Smooth muscle cell of the brain vasculature (primary cell): ENCODE measurements around the gene PRPF18.
A peak's percentile ranks its signal among the peaks of the same experiment; 100 is the strongest.

ENCODE experiments used
- DNase-seq: peaks from one replicate; pipeline ENCODE4 v3.0.0-alpha.2; 2012; ENCODE audit warnings: low read depth, low spot score

PRPF18 gene

DNA sequence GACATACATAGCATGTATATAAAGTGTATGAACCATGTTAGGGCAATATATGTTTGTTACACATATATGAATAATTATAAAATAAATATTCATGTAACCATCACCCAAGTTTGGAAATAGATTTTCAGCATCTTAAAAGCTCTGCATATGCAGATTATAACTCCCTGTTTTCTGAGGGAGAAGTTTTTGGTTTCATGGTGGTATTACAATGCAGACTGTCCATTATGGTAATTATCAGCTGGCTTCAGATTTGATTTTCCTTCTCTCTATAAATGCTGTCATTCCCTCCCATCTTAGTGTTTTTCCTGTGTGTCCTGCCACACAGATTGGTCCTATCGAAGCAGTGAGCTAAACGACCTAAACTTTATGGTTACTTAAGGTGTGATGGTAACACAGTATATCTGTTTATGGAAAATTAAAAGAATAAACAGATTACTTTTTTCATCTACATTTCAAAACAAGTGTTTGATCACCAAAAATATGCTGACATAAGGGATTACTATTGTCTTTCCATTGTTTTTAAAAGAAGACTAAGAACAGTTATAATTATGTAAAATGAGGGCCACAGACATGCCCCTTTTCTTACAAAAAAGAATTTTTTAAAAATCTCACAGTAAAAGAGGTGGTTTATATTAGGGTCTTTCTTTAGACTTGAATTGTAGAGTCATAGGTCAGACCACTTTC, 17.7 kb downstream of the PRPF18 start:
- DNase-seq, result no peak

DNA sequence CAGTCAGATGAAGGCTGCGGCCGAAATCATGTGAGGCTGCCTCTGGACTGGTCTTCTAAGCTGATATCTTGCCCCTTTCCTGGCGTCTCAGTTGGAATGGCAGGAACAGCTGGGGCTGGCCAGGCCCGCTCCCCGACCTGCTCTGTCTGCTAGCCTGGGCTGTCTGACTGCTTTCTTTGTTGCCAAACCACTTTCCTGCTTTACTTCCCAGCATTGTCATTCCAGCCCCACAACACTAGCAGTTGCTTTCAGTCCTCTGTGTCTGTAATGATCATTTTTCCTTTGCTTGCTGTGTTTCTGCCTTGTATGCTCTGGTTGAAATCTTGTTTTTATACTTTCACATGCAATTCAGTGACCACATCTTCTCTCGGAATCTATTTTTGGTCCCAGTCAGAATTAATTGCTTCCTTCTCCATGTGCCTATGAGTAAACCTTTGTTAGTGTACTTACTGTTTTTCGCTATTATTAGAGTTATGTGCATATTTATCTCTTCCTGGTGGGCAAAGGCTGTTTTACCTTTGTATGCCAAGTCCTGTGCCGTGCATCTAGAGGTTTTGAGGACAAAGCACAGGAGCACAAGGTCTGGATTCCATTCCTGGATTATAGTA, 21.6 kb downstream of the PRPF18 start:
- no peak for DNase-seq

DNA sequence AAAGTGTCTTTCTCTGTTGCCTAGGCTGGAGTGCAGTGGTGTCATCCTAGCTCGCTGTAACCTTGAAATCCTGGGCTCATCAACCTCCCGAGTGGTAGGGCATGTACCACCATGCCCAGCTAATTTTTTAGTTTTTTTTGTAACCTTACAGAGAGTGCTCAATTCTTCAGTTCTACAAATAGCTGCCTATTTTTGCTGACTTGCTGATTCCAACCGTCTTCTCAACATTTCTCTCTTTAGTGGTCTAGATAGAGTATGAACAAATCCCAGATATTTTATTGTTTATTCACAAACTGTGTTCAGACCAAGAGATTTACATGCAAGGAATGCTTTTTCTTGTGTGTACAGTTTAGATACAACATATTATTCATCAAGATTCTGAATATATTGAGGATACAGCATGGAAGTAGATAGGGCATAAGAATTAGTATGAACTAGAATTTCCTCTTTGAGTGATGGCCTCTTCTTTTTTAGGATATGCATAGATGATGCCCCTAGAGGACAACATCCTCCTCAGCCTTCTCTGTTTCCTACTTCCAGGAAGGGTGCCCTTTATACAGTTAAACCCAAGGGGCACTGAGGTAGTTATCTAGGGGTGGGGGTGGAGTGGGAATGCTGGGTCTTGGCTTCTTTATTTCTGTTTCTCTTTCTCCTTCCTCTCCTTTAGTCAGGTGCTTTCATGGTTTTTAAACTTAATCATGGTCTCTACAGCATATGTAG, 26.0 kb downstream of the PRPF18 start:
- no peak for DNase-seq

DNA sequence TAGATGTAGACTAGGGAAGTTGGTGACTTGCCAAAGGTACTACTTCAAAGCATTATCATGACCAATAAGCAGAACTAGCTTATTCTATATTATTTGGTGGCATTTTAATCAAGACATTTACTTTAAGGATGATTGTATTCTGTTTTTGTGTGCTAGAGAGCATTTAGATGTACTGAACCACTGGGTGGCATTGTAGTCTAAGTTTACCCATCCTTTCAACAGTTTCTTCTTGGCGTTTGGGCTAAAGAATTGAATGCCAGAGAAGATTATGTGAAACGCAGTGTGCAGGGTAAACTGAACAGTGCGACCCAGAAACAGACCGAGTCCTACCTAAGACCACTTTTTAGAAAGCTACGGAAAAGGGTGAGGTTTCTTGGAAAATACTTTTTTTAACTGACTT, 26.8 kb downstream of the PRPF18 start:
- no peak for DNase-seq

DNA sequence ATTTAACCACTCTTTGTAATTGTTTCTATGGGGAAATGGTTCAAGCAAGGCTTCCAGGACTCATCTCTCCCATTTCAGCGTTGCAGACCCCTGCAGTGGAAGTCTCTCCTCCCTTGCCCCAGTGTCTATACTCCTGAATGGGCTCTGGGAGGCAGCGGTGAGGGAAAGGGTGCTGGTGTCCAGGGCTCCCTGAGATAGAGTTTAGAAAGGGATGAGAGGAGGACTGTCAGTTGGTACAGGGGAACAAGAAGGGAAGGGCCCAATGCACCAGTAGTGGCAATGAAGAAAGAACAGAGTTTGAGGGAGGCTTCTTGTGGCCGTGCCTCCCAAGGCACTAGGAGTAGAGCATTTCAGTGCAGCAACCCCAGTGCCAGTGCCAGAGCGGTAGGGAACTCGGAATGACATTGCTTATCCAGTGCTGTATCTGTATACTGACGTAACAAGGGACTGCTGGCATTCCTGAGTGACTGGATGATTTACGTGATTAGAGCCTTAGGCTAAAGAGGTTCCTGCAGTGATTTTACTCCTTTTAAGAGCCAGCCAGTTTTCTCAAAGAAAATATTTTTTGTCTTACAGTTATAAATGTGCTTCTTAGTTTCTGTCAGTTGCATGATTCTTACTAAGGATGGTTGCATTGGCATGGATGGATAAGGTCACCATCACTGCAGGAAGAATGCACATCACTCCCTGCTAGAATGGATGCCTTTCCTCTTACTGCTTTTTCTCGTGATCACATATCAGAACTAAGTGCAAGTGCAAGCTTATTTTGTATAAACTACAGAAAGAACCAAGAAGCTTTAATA, 28.0 kb downstream of the PRPF18 start:
- no peak for DNase-seq

DNA sequence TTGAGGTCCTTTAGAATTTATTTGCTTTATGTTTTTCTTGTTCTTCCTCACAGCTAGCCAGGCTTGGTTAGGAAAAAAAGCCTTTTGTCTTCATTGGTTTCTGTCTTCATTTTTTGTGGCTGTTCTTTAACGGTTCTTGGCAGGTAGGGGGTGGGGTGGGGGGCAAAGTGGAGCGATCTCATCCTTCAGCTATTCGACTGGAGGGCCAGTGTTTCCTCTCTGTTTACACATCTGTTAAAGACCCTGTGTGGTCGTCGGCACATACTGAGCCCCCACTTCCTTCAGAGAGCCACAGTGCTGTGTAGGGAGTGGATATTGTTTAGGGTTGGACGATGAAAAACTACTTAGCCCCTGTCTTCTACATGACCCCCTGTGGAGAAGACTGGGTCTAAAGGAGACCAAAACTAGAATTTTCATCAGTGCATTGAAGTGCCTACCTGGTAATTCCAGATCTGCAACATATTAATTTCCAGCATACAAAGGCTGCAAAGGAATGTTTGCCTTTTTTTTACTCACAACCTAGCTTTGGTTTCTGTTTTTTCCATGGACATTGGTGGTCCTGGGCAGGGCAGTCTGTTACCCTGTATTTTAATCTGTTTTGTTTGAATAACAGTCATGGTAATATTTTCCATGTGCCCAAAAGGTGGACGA, 29.0 kb downstream of the PRPF18 start:
- no peak for DNase-seq

DNA sequence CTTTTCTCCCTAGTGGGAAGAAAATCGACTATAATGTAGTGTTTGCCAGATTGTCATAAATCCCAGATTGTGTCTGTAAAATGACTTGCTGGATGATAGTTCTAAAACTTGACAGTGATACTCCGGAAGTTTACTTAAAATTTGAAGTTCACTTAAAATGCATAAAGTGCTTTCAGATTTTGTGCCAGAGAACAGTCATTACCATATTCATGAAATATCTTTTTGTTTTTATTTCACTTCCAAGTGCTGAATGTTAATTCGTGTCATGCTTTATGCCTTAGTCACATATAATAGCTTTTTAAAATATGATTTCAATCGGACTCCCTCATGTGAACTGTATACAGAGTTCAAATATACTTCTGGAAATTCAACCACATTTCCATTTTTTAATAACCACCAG, 30.4 kb downstream of the PRPF18 start:
- no peak for DNase-seq

DNA sequence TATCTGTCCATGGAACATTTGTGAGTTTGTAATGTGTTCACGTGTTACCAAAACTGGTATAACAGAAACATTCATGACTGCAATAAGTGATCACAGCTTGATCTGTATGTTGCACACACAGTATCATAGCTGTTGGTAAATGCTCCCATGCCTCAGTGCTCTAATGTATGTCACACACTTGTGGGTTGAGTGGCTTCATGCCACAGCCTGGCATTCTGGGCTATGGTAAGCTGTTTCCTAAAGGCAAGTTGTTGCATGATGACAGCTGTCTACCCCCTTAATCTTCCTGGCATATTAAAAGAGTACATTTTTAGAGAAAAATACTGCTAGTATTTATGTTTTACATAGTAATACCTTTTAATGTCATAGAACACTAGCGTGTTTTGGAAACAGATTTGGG, 35.2 kb downstream of the PRPF18 start:
- DNase-seq, result no peak

DNA sequence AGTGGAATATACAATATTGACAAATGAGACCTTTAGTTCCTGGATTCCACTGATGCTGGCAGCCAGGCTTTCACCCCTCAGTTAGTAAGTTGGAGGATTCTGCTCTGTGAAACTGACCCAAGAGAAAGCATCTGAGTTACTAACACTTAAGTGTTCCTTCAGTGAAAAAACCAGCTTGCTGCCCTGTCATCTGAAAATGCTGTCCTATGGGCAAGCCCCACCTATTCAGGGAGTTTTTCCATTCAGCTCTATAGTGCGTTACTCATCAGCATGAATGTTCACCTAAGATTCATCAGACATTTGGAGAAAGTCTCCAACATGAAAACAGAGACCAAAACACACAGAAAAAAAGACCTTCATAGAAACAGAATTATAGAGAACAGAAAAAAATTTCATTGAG, 37.9 kb downstream of the PRPF18 start:
- DNase-seq, result no peak

DNA sequence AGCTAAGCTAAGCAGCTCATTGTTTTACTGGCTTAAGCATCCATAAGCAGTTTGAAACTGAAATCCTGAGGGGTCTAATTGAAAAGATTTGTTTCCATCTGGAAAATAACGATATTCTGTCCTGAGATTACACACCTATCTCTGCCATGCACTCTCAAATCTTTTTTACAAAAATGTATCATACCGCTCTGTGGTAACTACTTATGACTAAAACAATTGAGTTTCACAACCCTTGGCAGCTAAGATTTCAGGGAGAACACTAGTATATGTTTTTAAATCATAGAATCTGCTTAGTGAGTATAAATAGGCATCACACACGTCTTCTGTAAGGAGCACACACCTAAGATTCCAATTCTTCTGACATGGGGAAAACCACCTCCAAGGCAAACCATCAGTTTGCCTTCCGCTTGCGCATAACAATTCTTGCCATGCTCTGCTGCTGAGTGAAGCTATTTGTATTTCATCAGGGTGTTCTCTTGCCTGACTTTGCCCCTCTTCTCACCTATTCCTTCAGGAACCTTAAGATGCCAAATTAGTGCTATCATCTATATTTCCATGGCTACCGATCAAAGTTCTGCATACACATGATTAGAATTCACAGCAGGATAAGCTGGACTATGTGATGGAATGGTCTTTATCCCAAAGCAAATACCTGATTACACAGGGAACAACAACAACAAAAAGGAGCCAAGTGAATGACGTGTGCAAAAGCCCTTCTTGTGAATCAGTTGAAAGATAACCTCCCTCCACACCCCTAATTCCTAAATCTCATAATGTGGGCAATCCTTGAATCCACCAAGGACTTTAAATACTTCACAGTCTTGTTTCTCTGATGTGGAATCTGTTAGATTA, 40.9 kb downstream of the PRPF18 start:
- no peak for DNase-seq

DNA sequence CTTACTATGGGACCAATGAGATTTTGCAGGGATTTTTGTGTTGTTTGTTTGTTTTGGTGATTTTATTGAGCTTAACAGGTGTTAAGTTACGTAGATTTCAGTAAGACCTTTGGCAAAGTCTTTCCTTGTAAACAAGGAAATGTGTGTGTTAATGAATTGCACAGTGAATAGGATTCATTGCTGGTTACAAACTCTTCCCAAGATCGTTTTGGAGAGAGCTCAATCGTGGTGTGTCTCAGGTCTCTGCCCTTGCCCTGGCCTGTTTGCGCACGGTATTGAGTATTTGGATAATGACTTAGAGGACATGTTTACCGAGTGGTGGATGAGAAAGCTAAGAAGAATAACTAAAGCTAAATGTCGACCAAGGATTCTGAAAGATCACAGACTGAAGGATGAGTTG, 41.9 kb downstream of the PRPF18 start:
- no peak for DNase-seq

DNA sequence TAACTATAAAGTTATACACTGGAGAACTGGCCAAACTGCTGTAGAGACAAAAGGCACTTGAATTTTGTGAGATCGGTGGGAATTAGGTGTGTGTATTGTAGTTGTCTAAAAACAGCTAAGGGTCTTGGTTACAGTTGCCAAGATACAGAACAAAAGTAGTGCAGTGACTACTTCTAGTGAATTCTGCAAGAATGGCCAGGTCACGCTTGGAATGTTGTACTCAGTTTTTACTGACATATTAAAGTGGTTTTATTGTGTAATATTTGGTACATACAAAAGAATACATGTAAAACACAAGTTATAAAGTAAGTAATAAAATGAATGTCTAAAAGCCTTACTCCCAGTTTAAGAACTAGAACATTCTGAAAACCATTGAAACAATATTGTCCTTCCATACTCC, 42.4 kb downstream of the PRPF18 start:
- DNase-seq, result no peak

DNA sequence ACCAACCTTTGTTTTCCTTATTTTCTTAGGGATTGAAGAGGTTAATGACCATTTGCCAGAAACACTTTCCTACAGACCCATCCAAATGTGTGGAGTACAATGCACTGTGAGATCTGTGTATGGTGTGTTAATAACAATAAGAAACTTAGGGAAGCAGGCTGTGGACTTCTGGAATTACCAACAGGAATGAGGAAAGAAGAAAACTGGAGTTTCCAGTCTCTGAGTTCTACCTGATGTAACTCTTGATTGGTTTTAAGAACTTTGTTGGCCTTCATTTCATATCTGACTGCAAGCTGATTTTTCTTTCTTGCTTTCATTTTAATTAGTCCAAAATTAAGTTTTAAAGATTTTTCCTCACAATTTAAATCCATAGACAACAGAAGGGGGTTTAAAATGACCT, 43.5 kb downstream of the PRPF18 start:
- DNase-seq, result no peak

DNA sequence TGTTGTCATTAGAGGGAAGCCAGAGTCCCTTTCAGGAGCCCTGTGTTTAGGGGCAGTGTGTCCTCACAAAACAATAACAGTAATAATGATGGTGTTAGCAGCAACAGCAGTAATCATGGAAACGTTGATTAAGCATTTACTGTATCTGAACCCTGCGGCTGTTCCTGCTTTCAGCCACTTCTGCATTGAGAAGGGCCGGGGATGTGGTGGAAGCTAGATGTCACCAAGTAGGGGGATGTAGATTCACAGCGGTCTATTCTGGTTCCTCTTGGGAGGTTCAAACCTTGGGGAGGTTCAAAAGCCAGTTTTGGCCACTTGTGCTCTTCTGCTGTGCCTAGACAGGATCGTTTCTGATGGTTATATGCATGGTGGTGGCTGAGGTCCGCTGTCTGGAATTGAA, 44.8 kb downstream of the PRPF18 start:
- DNase-seq, result no peak

DNA sequence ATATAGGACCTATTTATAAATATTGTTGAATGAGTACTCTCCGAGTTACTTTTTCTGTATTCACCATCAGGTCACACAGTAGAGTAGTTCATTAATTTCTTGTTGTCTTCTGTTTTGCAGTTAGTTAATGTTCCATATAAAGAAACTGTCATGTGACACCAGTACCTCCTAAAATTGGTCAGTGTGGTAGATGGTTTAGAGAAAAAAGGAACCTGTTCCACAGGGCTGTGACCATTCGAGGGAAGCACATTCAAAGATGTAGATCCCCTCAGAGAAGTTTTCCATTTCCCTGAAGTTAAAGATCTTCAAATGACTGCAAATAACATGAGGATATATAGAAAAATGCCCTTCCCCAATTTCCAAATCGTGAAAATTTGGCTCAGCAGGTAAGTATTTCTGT, 45.7 kb downstream of the PRPF18 start:
- no peak for DNase-seq

DNA sequence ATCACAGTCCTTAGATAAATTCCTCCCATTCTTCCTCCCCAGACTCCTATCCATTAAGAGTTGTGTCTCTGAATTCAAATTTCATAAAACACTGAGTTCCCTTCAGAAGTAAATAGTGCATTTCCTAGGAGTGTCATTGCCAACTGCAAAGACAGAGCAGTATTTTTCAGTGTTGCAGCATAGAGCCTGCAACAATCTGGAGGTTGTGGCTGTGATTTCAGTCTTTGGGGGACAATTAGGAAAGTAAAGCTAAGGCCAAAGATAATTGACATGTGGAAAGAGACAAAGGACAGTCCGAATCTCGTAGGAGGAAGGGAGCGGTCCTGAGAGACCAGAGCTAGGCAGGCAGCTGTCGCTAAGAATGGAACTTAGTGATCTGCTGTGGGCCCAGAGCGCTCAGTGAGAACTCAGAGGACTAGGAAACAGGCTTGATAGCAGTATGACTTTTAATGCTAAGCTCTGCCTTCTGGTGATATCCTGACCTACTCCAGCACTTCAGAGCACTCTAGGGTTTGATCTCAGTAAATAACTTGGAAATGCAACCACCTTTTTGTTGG, 46.2 kb downstream of the PRPF18 start:
- DNase-seq, result no peak

DNA sequence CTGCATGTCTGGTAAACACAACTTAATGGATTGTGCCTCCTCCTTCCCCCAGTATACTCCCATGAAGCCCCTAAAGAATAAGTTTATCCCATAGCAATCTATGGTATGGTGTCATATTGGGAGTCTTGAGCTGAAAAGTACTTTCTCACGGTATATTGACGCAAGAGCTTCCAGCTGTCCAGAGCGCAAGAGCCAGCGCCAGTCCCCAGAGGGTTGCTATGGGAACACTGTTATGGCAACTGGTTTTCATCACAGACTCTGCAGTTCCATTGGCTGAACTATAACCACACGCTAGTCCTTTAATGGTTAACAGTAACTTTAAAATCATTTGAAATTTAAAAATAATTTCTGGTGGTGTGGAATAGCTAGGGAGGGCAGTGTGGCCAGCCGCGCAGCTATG, 46.9 kb downstream of the PRPF18 start:
- peak; percentile 80 for DNase-seq

DNA sequence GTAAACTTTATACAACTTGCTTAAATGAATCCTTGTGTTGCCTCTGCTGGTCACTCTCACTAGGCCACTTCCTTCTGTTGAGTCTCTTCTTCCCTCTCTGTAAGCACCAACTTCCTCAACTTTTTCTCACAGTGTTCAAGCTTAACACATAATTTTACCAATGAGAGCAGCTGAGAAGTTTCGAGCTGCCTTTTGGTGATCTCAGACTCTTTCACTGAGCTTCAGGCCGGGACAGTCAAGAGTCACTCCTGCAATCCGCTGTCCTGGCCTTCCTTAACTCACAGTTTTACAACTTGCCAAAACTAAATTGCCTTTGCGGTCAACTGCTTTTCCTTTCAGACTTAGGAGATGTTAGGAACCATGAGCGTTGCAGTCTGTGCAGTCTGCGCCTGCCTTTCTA, 47.4 kb downstream of the PRPF18 start:
- no peak for DNase-seq

DNA sequence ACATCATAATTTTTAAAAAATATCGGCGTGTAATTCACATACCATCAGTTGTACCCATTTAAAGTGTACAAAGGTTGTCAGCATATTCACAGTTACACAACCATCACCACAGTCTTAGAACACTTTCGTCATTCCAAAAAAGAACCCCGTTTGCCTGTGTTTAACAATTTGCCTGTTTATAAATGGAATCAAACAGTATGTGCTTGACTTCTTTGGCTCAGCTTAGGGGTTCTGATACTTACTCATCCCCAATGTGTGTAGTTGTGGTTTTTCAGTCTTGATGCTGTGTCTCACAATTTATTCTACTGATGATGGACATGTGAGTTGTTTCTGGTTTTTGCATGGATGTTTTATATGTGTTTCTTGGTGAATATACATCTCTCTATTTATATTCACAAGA, 50.0 kb downstream of the PRPF18 start:
- DNase-seq, result no peak

DNA sequence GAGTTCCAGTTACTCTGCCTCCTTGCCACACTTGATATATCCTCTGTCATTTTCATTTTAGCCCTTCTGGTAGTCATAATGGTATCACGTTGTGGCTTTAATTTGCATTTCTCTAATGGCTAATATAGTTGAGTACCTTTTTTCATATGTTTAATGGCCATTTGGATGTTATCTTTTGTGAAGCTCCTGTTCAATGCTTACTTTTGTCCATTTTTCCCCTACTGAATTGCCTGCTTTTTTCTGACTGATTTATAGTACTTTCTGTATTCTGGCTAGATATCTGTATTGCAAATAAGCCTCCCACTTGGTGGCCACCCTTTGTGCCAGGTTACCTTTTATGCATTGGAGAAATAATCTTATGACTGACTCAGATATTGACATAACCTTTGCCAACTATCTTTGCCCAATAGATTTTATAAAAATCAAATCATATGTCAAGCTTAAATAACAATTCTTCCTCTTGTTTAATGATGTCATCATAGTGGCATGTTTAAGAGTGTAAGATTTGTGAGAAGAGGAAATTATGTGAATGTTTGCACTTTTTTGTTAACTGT, 50.6 kb downstream of the PRPF18 start:
- no peak for DNase-seq
